HG03565 (cell line): ENCODE results near the gene ANKLE1.
"Not testable (repeated sequence)": the region's sequence is repeated elsewhere in the genome, so short reads cannot be mapped to it uniquely, and the experiment has no call there.

ENCODE experiments used
- ATAC-seq: cut with Tn5 transposase; IDR thresholded peaks from one replicate; pipeline ENCODE4 v1.9.1; 2021; ENCODE audit warnings: mild to moderate bottlenecking, moderate library complexity; ENCODE audit not compliant: unreplicated experiment

Gene ANKLE1

DNA sequence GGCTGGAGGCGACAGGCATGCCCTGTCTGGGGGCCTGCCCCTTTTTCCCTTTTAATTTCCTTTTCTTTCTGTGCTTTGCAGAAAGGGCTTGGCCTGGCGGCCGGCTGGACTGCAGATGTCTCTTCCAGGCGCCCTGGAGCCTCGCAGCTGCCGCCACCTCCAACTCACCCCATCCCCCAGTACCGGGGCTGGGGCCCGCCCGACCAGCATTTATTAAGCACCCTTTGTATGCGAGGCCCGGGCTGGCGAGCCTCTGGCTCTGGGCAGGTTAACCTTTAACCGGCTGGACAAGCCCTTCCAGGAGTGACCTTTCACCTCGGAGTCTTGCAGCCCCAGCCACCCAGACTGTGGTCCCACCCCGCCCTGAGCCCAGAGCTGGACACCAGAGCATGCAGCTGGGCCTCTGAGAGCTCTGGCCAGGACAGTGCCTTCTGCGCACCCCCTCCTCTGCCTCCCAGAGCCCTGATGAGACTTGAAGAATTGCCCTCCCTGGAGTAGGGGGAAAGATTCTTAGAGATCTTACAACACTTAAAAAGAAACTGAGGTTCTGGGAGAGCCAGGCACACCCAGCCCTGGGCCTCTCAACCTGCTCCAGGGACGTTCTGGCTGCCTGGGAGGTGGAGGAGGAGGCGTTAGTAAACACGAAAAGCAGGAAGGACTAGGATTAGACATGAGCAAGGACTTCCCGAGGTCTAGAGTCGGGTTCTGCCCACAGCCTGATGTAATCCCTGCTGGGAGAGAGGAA is 34.8 kb upstream of the ANKLE1 start:
- no peak for ATAC-seq

DNA sequence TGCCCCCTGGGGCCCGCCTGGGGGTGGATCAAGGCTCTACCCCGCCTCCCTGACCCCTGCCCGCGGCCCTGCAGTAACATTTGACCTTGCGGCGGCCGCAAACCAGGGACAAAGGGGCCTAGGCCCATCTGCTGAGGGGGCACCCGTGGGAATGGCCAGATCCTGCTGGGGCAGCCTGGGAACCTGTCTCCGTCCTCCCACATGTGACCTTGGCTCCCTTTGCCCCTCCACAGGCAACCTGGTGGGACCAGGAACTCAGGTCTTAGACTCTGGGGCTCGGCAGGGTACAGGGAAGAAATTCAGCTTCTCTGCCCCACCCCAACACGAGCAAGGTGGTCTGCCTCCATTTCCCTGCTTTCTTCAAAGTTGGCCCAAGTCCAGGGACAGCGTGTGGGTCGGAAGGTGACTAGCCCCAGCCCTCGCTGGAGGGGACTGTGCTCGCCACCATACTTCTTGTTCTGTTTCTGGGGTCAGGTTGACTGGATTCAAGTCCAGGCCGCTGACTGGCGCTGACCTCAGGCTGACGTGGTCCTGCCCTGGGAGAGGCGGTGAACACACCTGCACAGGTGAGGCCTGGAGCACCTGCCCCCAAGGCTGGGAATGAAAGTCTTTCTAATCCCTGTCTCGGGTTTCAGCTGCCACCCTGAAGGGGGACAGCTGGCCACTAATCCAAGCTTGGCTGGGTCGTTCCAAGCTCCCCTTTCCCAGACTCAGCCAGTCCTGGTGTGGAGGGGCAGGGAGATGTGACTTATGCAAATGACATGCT is 33.5 kb upstream of the ANKLE1 start:
- ATAC-seq, result no peak

DNA sequence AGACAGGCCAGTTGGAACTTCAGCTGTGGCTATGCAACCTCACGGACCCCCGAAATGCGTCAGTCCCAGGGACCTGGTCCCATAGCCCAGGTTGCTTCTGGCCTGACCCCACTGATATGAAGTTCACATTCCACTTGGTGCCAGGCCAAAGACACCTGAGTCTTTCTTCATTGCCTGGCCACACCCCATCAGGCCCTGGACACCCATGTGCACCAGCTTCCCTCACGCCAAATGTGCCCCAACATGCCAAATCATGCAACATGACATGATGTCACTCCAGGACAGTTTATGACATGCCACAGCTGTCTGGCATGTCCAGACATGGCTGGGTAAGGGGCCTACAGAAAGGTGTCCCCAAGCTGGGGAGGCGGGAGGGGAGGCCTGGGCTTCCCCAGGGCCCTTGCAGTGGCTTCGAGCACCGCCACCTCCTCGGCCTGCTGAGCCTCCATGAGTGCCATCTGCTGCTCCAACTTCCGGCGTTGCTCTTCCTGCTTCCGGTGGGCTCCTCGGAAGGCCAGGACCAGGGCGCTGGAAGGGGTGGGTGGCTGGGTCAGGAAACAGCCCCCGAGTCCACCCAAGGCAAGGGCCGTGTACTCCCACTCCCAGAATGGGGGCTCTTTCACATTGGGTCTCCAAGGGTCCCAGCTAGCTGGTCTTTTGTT is 31.7 kb upstream of the ANKLE1 start:
- ATAC-seq, result no peak

DNA sequence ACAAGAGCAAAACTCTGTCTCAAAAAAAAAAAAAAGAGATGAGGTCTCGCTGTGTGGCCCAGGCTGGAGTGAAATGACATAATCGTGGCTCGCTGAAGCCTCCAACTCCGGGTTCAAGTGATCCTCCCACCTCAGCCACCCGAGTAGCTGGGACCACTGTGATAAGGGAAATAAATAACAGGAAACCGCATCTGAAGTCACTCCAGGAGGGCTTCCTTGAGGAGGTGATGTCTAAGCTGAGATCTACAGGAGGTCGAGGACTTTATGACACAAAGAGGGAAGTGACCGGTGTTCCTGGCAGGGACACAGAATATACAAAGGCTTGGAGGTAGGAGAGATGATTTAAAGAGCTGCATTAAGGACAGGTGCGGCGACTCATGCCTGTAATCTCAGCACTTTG is 27.1 kb upstream of the ANKLE1 start:
- no peak for ATAC-seq

DNA sequence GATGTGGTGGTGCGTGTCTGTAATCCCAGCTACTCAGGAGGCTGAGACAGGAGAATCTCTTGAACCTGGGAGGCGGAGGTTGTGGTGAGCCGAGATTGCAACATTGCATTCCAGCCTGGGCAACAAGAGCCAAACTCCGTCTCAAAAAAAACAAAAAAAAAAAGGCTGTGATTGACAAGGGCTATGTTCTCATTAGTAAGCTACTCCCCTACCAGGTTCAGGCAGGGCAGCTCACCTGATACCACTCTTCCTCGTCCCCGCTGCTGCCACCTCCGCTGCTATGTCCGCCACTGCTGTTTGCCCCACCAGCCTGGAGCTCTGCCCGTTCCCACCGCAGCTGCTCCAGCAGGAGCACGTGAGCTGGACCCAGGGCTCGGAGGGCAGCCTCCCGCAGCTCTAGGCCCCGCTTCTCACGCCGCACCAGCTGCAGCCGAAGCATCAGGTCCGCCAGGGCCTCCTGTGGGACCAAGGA is 26.5 kb upstream of the ANKLE1 start:
- ATAC-seq, result no peak

DNA sequence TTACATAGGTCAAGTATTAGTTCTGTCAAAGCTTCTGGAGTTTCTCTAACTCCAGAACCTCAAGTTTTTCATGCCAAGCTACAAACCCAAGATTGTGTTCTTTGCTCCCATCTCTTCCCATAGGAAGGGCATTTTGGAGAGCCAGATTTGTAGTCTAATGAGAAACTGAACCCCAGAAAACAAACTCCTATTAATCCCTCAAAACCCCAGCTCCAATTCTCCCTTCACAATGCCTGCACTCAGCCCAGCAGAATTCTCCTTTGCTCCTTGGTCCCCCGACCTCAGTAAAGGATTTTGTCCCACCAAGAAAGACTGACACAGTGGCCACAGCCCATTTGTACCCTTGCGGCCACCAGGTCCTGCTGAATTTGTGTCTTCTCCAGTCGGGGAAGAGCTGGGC is 25.6 kb upstream of the ANKLE1 start:
- ATAC-seq, result no peak

DNA sequence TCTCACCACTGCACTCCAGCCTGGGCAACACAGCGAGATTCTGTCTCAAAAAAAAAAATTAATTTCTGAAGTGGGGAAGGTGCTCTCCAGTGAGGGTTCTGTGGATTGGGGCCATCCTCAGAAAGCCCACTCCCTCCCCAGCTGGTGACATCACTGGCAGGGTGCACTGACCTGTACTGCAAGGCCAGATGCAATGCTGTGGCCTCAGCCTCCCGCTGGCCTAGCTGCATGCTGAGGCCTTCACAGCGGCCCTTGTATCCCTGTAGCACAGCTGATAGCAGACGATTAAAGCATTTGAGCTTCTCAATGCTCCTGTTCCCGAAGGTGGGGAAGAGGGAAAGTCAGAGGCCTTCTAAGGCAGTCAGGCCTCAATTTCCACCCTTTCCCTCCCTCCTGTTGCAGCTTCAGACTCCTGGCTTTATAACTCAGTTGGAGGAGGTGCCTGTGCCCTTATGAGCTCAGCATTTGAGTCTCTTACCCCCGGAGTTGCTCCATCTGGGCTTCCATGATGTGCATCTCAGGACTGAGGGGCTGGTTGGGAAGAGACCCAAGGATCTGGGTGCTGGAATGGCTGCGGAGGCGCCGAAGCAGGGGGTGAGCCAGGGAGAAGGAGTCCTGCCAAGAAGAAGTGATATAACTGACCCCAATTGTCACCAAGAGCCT is 22.5 kb upstream of the ANKLE1 start:
- ATAC-seq, result no peak

DNA sequence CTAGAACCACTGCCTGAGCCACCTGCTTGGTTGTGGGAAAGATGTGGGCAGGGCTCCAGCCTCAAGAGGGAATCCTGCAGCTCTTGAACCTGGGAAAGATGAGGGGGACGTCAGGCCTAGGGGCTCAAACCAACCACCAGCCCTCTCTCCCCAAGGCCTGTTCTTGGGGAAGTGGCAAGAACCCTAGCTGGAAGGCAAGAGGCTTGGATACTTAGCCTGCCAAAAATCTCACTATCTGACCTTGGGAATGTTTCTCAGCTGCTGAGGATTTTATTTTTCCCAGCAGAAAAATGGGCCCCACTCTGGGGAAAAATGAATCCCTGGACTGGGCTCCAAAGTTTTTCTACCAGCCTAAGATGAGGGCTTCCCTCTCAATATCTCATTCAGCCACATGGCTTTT is 21.8 kb upstream of the ANKLE1 start:
- no peak for ATAC-seq

DNA sequence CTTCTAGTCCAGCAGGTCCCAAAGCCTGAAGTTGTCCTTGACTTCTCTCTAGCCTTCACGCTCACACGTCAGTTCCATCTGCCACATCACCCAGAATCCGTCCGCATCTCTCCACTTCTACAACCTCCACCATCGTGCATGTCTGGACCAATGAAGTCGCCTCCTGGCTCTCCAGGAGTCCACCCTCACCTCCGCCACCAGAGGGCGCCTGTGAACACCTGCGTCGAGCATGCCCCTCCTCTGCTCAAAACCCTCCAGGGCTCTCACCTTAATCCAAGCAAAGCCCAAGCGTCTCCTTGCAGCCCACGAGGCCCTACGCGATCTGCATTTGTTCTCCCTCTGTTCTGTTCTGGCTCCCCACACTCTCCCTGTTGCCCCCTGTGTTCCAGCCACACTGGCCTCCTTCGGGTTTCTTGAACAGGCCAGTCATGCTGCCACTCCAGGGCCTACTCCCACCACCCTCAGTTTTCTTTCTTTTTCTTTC is 20.8 kb upstream of the ANKLE1 start:
- ATAC-seq, result no peak

DNA sequence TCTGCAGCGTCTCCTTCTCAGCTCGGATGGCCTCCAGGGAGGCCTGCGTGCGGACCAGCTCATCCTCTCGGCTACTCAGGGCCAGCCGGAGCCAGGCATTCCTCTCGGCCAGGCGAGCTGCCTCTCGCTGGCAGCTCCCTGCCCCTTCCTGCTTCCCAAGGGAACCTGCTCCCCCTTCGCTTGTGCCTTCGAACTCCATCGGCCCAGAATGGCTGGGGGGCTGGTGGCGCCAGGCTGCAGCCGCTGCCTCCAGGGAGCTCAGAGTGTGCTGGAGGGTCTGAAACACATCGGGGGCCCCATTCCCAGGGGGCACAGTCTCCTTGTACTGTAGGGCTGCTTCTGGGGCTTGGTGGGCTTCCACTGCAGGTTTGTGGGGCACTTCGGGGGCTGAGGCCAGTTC is 19.1 kb upstream of the ANKLE1 start:
- no peak for ATAC-seq

DNA sequence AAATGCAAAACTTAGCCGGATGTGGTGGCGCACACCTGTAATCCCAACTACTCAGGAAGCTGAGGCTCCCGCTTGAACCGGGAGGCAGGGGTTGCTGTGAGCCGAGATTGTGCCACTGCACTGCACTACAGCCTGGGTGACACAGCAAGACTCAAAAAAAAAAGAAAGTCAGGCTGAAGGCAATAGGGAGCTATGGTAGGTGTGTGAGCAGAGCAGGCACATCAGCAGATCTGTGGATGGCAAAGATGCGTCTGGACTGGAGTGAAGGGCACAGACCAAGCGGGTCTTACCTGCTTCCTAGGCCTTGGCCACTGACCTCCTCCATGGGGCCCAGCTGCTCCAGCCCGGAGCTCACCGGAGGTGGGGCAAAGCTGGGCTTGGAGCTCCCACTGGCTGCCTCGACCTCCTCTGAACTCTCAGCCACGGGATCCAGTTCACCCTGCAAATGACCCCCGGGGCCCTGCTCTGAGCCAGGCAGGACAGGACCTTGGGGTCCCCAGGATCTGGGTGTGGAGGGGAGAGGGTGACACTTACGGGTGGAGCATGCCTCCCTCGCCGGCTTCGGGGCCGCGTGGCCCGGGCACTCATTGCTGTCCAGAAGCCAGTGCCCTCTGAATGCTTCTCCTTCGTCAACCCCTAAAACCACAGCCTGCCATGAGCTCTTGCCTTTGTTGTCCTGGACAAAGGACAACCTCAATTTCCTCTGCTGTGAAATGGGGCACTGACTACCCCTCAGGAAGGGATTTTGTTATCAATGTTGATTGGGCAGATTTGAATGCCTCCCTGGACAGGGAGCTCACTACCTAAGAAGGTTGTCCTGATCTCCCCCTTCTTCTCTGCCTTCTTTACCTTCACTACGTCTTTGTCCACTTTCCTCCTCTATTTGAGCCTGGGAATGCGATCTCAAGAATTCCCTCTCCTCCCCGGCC is 17.7 kb upstream of the ANKLE1 start:
- ATAC-seq, result no peak

DNA sequence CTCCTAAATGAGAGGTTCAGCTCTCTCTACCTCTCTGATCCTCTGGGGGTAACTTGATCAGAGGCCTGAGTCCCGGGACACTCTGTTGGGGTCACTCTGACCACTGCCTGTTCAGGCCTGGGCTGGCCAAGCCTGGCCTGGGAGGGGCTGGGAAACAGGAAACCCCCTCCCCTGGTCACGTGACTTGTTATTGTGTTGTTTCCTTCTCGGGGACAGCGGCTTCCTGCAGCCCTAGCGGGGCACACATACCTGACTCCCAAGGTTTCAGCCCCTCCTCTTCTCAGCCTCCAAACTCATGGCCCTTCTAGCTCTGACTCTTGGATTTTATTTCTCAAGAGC is 17.1 kb upstream of the ANKLE1 start, which contains the start of gene USHBP1:
Gene USHBP1 (minus strand): TSS at position 105 of the 339 bp plus-strand sequence. CDS start 446 bp downstream, outside the sequence.
- no peak for ATAC-seq

DNA sequence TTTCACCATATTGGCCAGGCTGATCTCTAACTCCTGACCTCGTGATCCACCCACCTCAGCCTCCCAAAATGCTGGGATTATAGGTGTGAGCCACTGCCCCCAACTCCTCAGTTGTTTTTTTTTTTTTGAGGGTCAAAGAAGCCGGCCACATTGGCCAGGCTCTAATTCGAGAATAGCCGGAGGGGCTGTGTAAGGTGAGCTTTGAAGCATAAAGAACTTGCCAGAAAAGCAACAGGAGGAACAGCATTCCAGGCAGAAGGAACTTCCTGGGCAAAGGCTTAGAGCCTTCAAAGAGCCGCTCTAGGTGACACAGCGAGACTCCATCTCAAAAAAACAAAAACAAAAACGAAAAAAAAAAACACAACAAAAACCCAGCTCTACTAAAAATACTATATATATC is 15.7 kb upstream of the ANKLE1 start:
- no peak for ATAC-seq

DNA sequence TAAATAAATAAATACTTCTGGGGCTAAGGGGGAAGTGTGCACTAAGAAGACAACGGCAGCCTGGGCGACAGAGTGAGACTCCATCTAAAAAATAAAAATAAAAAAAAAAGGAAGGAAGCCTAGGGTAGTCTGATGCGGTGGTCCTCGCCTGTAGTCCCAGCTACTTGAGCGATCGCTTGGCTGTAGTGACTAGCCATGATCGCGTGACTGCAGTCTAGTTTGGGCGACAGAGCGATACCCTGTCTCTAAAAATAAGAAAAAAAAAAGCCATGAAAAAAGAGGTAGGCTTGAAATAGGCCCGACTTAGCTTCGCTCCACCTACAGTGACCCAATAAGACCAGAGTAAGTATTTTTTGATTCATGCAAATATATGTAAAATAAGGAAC is 15.1 kb upstream of the ANKLE1 start:
- peak; percentile 21 for ATAC-seq

DNA sequence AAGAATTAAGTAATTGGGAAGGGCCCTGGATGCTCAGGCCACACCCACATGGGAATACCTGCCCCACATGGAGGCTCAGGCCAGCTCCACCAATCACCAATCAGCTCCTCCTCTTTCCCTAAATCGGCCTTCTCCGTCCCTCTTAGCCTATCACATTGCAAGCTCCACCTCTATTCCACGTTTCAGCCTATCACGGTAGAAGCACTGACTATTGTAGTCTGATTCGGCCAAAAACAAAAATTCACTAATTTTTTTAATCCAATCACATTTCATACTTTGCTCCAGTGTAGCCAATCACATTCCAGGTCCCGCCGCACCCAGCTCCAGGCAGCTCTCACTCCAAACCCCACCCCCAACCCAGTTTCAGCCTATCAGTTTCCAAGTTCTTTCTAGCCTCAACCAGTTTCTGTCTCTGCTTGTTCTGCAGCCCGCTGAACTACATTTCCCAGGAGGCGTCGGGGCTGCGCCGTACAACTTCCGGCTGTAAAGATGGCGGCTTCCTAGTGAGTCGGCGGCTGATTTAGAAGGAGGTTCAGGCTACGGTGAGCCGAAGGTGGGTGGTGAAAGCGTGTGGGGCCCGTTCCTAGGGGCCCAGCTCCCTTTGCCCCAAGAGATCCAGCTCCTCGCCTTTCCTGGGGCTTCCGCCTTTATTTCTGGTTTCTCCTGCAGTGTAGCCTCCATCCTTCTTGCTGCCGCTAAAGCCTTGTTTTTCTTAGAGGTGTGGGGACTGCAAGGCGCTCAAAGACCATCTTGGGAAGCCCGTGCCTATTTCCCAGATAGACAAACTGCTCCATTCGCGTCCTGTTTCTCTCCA is 14.5 kb upstream of the ANKLE1 start, which contains the start of gene BABAM1:
Gene BABAM1 (plus strand): TSS at position 469 of the 814 bp plus-strand sequence. CDS start 1,364 bp downstream, outside the sequence.
- ATAC-seq, result peak; percentile 80

DNA sequence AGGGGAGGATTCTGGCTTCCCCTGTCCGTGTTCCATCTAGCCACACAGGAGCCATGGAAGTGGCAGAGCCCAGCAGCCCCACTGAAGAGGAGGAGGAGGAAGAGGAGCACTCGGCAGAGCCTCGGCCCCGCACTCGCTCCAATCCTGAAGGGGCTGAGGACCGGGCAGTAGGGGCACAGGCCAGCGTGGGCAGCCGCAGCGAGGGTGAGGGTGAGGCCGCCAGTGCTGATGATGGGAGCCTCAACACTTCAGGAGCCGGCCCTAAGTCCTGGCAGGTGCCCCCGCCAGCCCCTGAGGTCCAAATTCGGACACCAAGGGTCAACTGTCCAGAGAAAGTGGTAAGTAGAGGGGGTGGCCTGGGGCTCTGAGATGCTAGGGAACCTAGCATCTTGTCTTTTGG is 12.9 kb upstream of the ANKLE1 start:
- ATAC-seq, result no peak

DNA sequence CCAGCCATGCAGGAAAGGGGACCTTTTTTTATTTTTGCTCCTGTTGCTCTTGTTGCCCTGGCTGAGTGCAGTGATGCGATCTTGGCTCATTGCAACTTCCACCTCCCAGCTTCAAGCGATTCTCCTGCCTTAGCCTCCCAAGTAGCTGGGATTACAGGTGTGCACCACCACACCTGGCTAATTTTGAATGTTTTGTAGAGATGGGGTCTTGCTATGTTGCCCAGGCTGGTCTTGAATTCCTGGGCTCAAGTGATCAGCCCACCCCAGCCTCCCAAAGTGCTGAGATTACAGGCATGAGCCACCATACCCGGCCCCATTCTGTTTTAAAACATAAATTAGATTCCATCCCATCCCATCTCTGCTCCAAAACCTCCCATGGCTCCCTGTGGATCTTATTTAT is 6.8 kb upstream of the ANKLE1 start:
- ATAC-seq, result not testable (repeated sequence)

DNA sequence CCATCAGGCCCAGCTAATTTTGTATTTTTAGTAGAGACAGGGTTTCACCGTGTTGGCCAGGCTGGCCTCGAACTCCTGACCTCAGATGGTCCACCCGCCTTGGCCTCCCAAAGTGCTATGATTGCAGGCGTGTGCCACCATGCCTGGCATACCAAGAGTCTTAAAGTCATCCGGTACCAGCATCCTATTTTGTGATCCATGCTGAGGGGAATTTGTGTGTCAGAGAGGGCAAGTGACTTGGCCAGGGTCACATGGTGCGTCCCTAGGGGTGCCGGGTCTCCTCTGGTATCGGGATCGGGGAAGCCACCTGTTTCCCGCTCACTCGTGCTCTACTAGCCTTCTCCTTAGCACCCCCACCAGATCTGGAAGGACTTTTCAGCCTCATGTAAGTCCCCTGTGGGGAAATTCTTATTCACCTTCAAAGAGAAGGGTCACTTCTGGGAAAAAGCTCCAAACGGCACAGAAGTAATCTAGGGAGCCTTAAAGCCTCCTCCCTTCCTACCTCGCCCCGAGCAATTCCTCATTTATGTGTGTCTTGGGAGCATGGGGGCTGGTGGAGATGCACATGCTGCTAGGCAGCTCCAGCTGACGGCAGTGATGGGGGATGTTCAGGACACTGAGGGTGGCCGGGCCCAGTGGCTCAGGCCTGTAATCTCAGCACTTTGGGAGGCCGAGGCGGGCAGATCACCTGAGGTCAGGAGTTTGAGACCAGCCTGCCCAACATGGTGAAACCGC is 6.1 kb upstream of the ANKLE1 start:
- no peak for ATAC-seq
